ENCODE results near the gene PPT2. TPM values are rescaled to one million over a fixed set of nuclear protein-coding genes. Genes with fewer than 3 reads are reported as not detected.

PPT2 gene
- total and polyA plus RNA-seq, 2 donors (not counting 1 experiment from before 2014, with no cell fraction given), result 13.7 to 37.3 TPM

DNA sequence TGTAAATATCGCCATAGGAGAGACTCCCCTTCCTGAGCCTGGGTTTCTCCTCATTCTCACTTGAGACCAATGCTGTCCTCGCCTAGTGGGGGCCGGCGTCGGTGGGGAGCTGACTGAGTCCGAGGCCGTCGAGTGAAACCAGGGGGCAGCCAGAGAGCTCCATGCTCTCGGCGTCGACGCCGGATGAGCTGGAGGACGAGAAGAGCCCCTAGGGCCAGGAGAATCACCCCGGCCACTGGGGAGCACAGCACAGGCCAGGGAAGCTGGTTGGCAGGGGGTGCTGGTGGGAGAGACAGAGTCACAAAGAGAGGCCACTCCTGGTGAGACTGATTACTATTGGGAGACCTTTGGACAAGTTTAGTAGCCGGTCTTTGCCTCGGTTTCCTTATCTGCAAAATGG lies 44.9 kb downstream of the PPT2 start:
- no peak for DNase-seq (ENCODE audit: low read depth in 2 of 2)

DNA sequence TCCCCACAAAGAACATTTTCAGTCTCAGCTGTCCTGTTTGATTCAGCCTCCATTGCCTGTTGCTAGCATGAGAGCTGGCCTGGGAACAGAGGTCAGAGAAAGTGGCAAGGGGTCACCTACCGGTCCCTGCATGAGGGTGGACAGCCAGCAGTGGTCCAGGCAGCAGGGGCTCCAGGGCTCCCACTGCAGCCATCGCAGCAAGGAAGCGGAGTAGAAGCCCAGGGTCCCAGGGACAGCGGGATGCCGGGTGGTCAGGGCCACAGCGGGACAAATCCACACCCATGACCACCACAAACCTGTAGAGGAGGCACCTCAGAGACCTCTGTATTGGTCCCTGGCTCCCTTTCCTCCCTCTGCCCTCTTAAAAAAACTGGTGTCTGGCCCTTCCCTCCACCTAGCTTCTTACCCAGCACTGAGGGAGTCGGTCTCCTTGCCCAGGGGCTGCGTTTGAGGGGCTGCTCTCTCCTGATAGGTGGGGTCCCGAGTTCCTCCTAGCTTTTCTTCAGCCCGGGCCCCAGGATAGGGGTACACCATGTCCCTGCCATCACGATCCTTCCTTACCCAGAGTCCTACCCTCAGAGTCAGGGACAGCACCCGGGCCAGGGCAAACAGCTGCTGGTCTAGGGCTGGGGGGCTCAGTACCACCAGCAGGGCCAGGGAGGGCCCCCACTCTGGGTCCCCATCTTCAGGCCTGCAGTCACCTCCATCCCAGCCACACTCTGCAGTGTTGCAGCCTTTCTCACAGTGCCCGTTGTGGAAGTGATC lies 47.0 kb downstream of the PPT2 start:
- TF ChIP-seq, protein P1, sequence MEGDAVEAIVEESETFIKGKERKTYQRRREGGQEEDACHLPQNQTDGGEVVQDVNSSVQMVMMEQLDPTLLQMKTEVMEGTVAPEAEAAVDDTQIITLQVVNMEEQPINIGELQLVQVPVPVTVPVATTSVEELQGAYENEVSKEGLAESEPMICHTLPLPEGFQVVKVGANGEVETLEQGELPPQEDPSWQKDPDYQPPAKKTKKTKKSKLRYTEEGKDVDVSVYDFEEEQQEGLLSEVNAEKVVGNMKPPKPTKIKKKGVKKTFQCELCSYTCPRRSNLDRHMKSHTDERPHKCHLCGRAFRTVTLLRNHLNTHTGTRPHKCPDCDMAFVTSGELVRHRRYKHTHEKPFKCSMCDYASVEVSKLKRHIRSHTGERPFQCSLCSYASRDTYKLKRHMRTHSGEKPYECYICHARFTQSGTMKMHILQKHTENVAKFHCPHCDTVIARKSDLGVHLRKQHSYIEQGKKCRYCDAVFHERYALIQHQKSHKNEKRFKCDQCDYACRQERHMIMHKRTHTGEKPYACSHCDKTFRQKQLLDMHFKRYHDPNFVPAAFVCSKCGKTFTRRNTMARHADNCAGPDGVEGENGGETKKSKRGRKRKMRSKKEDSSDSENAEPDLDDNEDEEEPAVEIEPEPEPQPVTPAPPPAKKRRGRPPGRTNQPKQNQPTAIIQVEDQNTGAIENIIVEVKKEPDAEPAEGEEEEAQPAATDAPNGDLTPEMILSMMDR (conservative IDR thresholded peaks at IDR 0.05 in 1 of 2, IDR thresholded peaks at IDR 0.05 in 1 of 2; ENCODE audit: low read depth in 1 of 2, low read length in 2 of 2), result no peak
- TF ChIP-seq EZH2 (IDR thresholded peaks at IDR 0.05; ENCODE audit: low read length, missing control alignments), result no peak

More for the DNA sequence above, 44.9 kb downstream of the PPT2 start:
- no peak overlapping the region for H3K27ac ChIP-seq (ENCODE audit: insufficient read depth, low read length)
- no peak overlapping the region for H3K4me3 ChIP-seq (replicated peaks in 1 of 4; ENCODE audit: control extremely low read depth in 1 of 4, insufficient read depth in 1 of 4, low read depth in 3 of 4, low read length in 4 of 4)
- H3K27me3 ChIP-seq (ENCODE audit: control insufficient read depth, insufficient read depth, low read length), result peaks cover 9% of the 10 kb centered on the region
- H3K4me2 ChIP-seq (ENCODE audit: extremely low read depth, insufficient read depth, low read length), result no peak overlapping the region
- TF ChIP-seq, protein P1 (conservative IDR thresholded peaks at IDR 0.05 in 1 of 2, IDR thresholded peaks at IDR 0.05 in 1 of 2; ENCODE audit: low read depth in 1 of 2, low read length in 2 of 2), result no peak
- TF ChIP-seq EZH2 (IDR thresholded peaks at IDR 0.05; ENCODE audit: low read length, missing control alignments), result no peak
- no peaks in the 10 kb centered on the region for H3K79me2 ChIP-seq (ENCODE audit: control insufficient read depth, insufficient read depth, low read length)
- no peaks in the 10 kb centered on the region for H3K36me3 ChIP-seq (ENCODE audit: control insufficient read depth, insufficient read depth, low read length)
- H2AFZ ChIP-seq (ENCODE audit: low read length), result no peak overlapping the region
- H4K20me1 ChIP-seq (ENCODE audit: control insufficient read depth, extremely low read depth, insufficient read depth, low read length), result no peaks in the 10 kb centered on the region
- peaks cover 6% of the 10 kb centered on the region for H3K4me1 ChIP-seq (ENCODE audit: control insufficient read depth, extremely low read depth, insufficient read depth, low read length)
- H3K9ac ChIP-seq (ENCODE audit: insufficient read depth, low read length), result no peak overlapping the region
- H3K9me3 ChIP-seq (ENCODE audit: control insufficient read depth, insufficient read depth, low read depth, low read length), result no peaks in the 10 kb centered on the region

DNA sequence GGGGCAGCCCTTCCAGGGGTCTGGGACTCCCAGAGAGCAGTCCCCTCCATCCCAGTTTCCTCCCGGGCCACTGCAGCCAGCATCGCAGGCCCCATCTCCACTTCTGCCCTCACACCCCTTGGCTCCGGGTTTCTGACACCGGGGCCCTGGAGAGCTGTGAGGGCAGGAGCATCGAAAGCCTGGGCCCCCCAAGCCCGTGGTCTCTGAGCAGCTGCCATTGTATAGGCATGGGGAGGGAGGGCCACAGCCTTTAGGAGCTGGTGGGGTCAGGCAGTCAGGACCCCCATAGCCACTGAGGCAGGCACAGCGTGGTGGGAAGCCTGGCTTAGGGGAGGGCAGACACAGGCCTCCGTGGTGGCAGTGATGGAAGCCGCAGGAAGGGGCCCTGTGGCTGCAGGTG lies 48.2 kb downstream of the PPT2 start:
- H3K27ac ChIP-seq (ENCODE audit: insufficient read depth, low read length), result no peak overlapping the region
- peaks cover 9% of the 10 kb centered on the region for H3K27me3 ChIP-seq (ENCODE audit: control insufficient read depth, insufficient read depth, low read length)
- H3K4me2 ChIP-seq (ENCODE audit: extremely low read depth, insufficient read depth, low read length), result no peak overlapping the region
- no peak overlapping the region for H3K4me3 ChIP-seq (replicated peaks in 1 of 4; ENCODE audit: control extremely low read depth in 1 of 4, insufficient read depth in 1 of 4, low read depth in 3 of 4, low read length in 4 of 4)
- H3K36me3 ChIP-seq (ENCODE audit: control insufficient read depth, insufficient read depth, low read length), result no peaks in the 10 kb centered on the region
- no peaks in the 10 kb centered on the region for H3K79me2 ChIP-seq (ENCODE audit: control insufficient read depth, insufficient read depth, low read length)
- H3K4me1 ChIP-seq (ENCODE audit: control insufficient read depth, extremely low read depth, insufficient read depth, low read length), result peaks cover under 1% of the 10 kb centered on the region
- TF ChIP-seq EZH2 (IDR thresholded peaks at IDR 0.05; ENCODE audit: low read length, missing control alignments), result no peak
- TF ChIP-seq, protein P1 (conservative IDR thresholded peaks at IDR 0.05 in 1 of 2, IDR thresholded peaks at IDR 0.05 in 1 of 2; ENCODE audit: low read depth in 1 of 2, low read length in 2 of 2), result no peak
- H3K9me3 ChIP-seq (ENCODE audit: control insufficient read depth, insufficient read depth, low read depth, low read length), result no peaks in the 10 kb centered on the region
- no peak overlapping the region for H3K9ac ChIP-seq (ENCODE audit: insufficient read depth, low read length)
- no peaks in the 10 kb centered on the region for H4K20me1 ChIP-seq (ENCODE audit: control insufficient read depth, extremely low read depth, insufficient read depth, low read length)
- H2AFZ ChIP-seq (ENCODE audit: low read length), result no peak overlapping the region
- DNase-seq (ENCODE audit: low read depth in 2 of 2), result no peak

More for the DNA sequence above, 47.0 kb downstream of the PPT2 start:
- Histone ChIP-seq H4K20me1 (ENCODE audit: control insufficient read depth, extremely low read depth, insufficient read depth, low read length) (no peaks in the 10 kb centered on the region), H3K9me3 (ENCODE audit: control insufficient read depth, insufficient read depth, low read depth, low read length) (no peaks in the 10 kb centered on the region), H3K79me2 (ENCODE audit: control insufficient read depth, insufficient read depth, low read length) (no peaks in the 10 kb centered on the region), H3K27me3 (ENCODE audit: control insufficient read depth, insufficient read depth, low read length) (peaks cover 9% of the 10 kb centered on the region), H3K36me3 (ENCODE audit: control insufficient read depth, insufficient read depth, low read length) (no peaks in the 10 kb centered on the region), H3K9ac (ENCODE audit: insufficient read depth, low read length) (no peak overlapping the region), H3K4me3 (replicated peaks in 1 of 4; ENCODE audit: control extremely low read depth in 1 of 4, insufficient read depth in 1 of 4, low read depth in 3 of 4, low read length in 4 of 4) (no peak overlapping the region), H2AFZ (ENCODE audit: low read length) (no peak overlapping the region), H3K27ac (ENCODE audit: insufficient read depth, low read length) (no peak overlapping the region), H3K4me2 (ENCODE audit: extremely low read depth, insufficient read depth, low read length) (no peak overlapping the region), H3K4me1 (ENCODE audit: control insufficient read depth, extremely low read depth, insufficient read depth, low read length) (peaks cover 6% of the 10 kb centered on the region)
- DNase-seq (ENCODE audit: low read depth in 2 of 2), result no peak

Measured in fibroblast of lung (primary cell).